ENCODE measurements around the gene C18orf32.

The C18orf32 gene

DNA sequence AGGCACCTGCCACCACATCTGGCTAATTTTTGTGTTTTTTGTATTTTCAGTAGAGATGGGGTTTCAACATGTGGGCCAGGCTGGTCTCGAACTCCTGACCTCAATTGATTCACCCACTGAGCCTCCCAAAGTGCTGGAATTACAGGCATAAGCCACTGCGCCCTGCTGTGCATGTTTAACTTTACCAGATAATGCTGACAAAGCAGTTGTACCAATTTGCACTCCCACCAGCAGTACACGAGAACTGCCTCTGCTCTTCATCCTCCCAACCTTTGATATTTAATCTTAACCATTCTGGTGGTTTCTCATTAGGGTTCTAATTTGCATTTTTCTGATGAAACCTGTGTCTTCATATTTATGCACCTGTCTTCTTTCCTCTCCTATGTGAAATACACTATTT, 14.6 kb downstream of the C18orf32 start:
- Histone ChIP-seq H3K27ac (ENCODE audit: low read length) (no peak overlapping the region), H3F3A (ENCODE audit: insufficient read depth, low read length) (no peaks in the 10 kb centered on the region), H3K9ac (ENCODE audit: low read length) (no peak overlapping the region), H2AFZ (ENCODE audit: low read length) (no peak overlapping the region), H3K9me3 (replicated peaks; ENCODE audit: insufficient read depth, low read length) (no peaks in the 10 kb centered on the region), H3K4me3 (ENCODE audit: low read length) (no peak overlapping the region), H3K9me2 (replicated peaks; ENCODE audit: insufficient read depth, low read length) (no peaks in the 10 kb centered on the region), H3K27me3 (replicated peaks; ENCODE audit: insufficient read depth, low read length) (no peaks in the 10 kb centered on the region), H3K4me1 (ENCODE audit: low read length) (0 out of 2 replicates have a peak, but pooled peaks cover 5% of the 10 kb centered on the region), H3K79me2 (ENCODE audit: low read length) (no peaks in the 10 kb centered on the region), H3K36me3 (replicated peaks; ENCODE audit: insufficient read depth, low read length) (no peaks in the 10 kb centered on the region), H3K4me2 (ENCODE audit: low read depth, low read length) (no peak overlapping the region), H4K20me1 (ENCODE audit: insufficient read depth, low read length) (no peaks in the 10 kb centered on the region)
- DNase-seq = no peak
- TF ChIP-seq EZH2phosphoT487 (IDR thresholded peaks at IDR 0.05; ENCODE audit: low read length) (no peak), CTCF (IDR thresholded peaks at IDR 0.05; ENCODE audit: low read length) (no peak), EZH2 (optimal IDR thresholded peaks at IDR 0.05; ENCODE audit: low read depth, low read length) (no peak)

DNA sequence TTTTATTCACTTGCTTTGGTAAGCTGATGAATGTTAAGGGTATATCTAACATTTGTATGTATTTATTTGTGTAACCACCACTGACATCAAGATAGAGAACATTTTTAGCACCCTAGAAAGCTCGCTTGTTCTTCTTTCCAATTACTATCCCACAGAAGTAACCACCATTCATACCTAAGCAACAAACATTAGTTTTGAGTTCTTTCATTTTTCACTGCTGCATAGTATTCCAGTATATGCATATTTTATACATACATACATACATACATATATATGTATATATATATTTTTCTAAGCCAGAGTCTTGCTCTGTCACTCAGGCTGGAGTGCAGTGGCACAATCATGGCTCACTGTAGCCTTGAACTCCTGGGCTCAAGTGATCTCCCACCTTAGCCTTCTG, 15.5 kb downstream of the C18orf32 start:
- Histone ChIP-seq H3K9me3 (replicated peaks; ENCODE audit: insufficient read depth, low read length) (no peaks in the 10 kb centered on the region), H3K4me1 (ENCODE audit: low read length) (no peaks in the 10 kb centered on the region), H3K36me3 (replicated peaks; ENCODE audit: insufficient read depth, low read length) (no peaks in the 10 kb centered on the region), H4K20me1 (ENCODE audit: insufficient read depth, low read length) (no peaks in the 10 kb centered on the region), H3F3A (ENCODE audit: insufficient read depth, low read length) (no peaks in the 10 kb centered on the region), H3K27me3 (replicated peaks; ENCODE audit: insufficient read depth, low read length) (no peaks in the 10 kb centered on the region), H3K79me2 (ENCODE audit: low read length) (no peaks in the 10 kb centered on the region), H3K4me3 (ENCODE audit: low read length) (no peak overlapping the region), H3K9me2 (replicated peaks; ENCODE audit: insufficient read depth, low read length) (no peaks in the 10 kb centered on the region), H3K27ac (ENCODE audit: low read length) (no peak overlapping the region), H2AFZ (ENCODE audit: low read length) (no peak overlapping the region), H3K9ac (ENCODE audit: low read length) (no peak overlapping the region), H3K4me2 (ENCODE audit: low read depth, low read length) (no peak overlapping the region)
- no peak for DNase-seq
- TF ChIP-seq EZH2phosphoT487 (IDR thresholded peaks at IDR 0.05; ENCODE audit: low read length) = no peak
- TF ChIP-seq CTCF (IDR thresholded peaks at IDR 0.05; ENCODE audit: low read length) = no peak
- TF ChIP-seq EZH2 (optimal IDR thresholded peaks at IDR 0.05; ENCODE audit: low read depth, low read length) = no peak

DNA sequence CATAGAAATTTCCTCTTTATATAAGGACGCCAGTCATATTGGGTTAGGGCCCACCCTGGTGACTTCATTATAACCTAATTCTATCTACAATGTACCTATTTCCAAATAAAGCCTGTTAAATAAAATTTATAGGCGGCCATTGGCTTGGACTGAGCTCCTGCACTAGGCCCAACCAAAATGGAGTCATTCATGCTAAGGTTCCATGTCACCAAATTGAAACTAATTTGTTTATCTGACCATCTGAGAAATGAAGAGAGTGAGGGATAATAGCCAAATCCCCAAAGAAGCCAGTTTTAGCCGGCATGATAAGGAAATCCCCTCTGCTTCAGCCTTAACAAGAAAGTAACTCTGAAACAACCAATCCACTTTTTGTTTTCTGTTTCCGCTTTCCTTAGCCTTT, 19.4 kb downstream of the C18orf32 start:
- TF ChIP-seq EZH2phosphoT487 (IDR thresholded peaks at IDR 0.05; ENCODE audit: low read length) (no peak), CTCF (IDR thresholded peaks at IDR 0.05; ENCODE audit: low read length) (no peak), EZH2 (optimal IDR thresholded peaks at IDR 0.05; ENCODE audit: low read depth, low read length) (no peak)
- Histone ChIP-seq H3K9me2 (replicated peaks; ENCODE audit: insufficient read depth, low read length) (no peaks in the 10 kb centered on the region), H3K9ac (ENCODE audit: low read length) (no peak overlapping the region)

More for the DNA sequence above, 19.4 kb downstream of the C18orf32 start:
- no peaks in the 10 kb centered on the region for H3K36me3 ChIP-seq (replicated peaks; ENCODE audit: insufficient read depth, low read length)
- H4K20me1 ChIP-seq (ENCODE audit: insufficient read depth, low read length) = no peaks in the 10 kb centered on the region
- no peak overlapping the region for H3K4me2 ChIP-seq (ENCODE audit: low read depth, low read length)
- H3K9me3 ChIP-seq (replicated peaks; ENCODE audit: insufficient read depth, low read length) = no peaks in the 10 kb centered on the region
- H3K27me3 ChIP-seq (replicated peaks; ENCODE audit: insufficient read depth, low read length) = no peaks in the 10 kb centered on the region
- no peaks in the 10 kb centered on the region for H3K79me2 ChIP-seq (ENCODE audit: low read length)
- H3K4me3 ChIP-seq (ENCODE audit: low read length) = no peak overlapping the region
- no peak overlapping the region for H3K27ac ChIP-seq (ENCODE audit: low read length)
- H3K4me1 ChIP-seq (ENCODE audit: low read length) = no peaks in the 10 kb centered on the region
- no peak for DNase-seq
- H2AFZ ChIP-seq (ENCODE audit: low read length) = no peak overlapping the region
- H3F3A ChIP-seq (ENCODE audit: insufficient read depth, low read length) = no peaks in the 10 kb centered on the region

All from MM.1S (cell line).